ENCODE measurements around the gene CAND1.
"Not testable (repeated sequence)": the region's sequence is repeated elsewhere in the genome, so short reads cannot be mapped to it uniquely, and the experiment has no call there.

The CAND1 gene

DNA sequence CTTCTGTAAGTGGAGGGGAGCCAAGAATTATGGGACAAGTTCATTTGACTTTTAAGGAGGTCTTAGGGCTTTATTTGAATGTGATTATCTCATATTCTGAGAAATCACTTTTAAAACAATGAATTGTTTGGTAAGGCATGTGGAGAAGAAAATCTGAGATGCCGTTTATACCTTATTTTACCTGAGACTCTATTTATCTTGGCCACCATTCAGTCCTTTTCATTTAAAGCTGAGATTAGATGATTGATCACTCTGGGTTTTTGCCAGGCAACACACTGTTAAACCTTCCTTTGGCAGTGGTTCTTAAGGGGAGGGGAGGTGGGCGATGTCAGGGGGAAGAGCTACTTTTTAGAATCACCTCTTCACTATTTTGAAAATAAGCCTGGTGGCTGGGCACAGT, 11.4 kb downstream of the CAND1 start:
- DNase-seq (ENCODE audit: low read depth), result no peak

DNA sequence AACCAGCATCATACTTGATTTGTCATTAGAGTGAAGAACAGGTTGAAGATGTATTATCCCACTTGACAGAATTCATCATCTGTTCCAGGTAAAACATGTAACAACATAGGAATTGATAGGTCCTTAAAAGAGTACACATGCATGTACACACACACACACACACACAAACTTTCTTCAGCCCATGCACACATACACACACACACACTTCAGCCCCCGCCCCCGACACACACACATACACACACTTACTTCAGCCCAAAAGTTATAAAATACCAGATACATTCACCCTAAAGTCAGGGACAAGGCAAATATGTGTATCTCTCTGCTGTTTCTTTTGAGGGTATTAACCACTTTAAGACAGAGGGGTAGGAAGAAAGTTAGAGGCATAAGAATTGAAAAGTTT, 15.4 kb downstream of the CAND1 start:
- no peak for DNase-seq (ENCODE audit: low read depth)

DNA sequence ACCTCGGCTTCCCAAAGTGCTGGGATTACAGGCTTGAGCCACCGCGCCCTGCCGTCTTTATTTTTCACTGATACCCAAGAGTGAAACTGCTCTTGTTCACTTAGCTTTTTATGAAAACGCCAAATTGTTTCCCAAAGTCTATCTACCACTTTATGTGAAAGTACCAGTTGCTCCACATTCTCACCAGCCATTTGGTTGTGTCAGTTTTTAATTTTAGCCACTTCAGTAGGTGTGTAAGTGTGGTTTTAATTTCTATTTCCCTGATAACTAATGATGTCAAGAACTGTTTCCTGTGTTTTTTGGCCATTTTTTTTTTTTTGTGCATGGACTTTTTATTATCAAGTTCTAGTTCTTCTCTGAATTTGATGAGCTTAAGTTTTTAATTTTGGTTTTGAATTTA, 17.1 kb downstream of the CAND1 start:
- DNase-seq (ENCODE audit: low read depth), result no peak

DNA sequence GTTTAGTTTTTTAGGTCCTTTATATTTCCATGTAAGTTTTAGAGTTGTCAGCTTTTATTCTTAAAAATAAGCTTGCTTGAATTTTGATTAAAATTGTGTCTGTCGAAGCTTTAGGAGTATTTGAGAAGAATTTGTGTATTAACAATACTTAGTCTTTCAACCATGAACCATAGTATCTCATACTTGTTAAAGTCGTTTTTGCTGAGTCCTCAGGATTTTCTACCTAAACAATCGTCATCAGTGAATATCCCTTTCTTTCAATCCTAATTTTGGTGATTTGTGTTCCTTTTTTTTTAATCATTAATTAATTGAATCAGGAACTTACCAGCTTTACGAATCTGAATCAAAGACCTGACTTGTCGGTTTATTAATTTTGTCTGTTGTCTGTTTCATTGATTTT, 18.2 kb downstream of the CAND1 start:
- DNase-seq (ENCODE audit: low read depth), result no peak

DNA sequence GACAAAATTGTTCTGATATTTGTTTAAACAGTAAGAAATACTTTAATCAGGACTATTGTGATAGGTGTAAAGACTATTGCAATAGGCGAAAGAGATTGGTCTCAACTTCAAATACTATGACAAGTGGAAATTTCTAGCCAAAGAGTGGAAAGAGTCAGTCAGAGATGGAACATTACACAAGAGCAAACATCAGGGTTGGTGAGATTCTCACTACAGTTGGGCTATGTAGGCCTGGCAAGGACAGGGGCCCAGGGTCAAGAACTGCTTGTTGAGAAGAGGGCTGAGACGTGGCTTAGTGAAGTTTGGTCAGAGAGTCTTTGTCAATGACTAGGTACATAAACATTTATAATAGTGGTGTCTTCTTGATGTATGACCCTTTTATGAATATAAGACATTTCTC, 19.4 kb downstream of the CAND1 start:
- DNase-seq (ENCODE audit: low read depth), result no peak

DNA sequence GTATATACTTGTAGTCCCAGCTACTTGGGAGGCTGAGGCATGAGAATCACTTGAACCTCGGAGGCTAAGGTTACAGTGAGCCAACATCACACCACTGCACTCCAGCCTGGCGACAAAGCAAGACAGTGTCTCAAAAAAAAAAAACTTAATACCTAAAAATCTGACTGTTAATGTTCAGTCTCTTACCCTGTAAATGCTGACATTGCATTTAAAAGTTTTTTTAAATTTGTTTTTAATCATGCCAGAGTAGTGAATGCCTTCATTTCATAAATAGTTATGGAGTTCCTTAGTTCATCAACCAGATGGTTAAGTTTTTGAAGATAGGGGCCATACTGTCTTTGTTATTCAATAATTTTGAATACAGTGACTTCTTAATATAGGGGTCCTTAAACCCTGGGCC, 21.2 kb downstream of the CAND1 start:
- no peak for DNase-seq (ENCODE audit: low read depth)

DNA sequence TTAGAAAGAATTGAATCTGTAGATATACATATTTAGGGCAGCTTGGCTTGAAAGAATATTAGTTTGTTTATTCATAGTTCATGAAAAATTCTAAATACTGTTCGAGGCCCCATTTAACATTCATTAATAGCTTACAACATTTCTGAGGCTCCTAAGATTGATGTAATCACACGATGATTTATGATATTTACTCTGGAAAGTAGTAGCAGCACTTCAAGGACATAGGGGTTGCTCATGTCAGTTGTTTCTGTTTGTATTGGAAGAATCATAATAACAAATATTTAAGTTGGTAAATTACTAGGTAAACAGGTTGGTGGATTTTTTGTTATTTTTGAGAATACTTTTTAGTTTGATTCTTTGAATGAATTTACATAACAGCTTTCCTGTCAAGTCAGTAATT, 30.4 kb downstream of the CAND1 start:
- DNase-seq (ENCODE audit: low read depth), result no peak

DNA sequence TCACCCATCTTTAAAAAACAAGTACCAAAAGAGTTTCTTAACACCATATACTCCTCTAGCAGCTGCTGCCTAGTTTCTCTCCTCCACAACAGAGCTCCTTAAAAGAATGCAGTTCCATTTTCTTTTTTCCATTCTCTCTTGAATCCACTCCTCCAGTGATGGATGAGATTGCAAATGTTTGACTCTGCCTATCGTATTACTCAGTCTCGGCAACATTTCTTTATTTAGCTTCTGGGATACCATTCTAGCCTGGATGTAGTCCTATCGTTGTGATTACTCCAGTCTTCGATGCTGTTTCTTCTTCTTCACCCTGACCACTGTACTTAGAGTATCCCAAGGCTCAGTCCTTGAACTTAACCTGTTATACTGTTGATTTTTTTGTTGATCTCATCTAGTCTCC, 30.8 kb downstream of the CAND1 start:
- no peak for DNase-seq (ENCODE audit: low read depth)

DNA sequence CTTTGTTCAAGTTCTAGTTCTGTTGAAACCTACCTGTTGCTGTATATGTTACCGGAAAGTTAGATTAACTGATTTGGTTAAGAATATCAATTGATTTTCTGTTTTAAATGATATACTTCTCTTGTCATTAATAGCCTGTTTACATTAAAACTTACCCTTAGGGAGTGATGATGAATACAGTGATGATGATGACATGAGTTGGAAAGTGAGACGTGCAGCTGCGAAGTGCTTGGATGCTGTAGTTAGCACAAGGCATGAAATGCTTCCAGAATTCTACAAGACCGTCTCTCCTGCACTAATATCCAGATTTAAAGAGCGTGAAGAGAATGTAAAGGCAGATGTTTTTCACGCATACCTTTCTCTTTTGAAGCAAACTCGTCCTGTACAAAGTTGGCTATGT, 33.0 kb downstream of the CAND1 start:
- DNase-seq (ENCODE audit: low read depth), result no peak

DNA sequence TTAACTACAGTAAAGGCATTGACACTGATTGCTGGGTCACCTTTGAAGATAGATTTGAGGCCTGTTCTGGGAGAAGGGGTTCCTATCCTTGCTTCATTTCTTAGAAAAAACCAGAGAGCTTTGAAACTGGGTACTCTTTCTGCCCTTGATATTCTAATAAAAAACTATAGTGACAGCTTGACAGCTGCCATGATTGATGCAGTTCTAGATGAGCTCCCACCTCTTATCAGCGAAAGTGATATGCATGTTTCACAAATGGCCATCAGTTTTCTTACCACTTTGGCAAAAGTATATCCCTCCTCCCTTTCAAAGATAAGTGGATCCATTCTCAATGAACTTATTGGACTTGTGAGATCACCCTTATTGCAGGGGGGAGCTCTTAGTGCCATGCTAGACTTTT, 36.4 kb downstream of the CAND1 start:
- DNase-seq (ENCODE audit: low read depth), result no peak

DNA sequence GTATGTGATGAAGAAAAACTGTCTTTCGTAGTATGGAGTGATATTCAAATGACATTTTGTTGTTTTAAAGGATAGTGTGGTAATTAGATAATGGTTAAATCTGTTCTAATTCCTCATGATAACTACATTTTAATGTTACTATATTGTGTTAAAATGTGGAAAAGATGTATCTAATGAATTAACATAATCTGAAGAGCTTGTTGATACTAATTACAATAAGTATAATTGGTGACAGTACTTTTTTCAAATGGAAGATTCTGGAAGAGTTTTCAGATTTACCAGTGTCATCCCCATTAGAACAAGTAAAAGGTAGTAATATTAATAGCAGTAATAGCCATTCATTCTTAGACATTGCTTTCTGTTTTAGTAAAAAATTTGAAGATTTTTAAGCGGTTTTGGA, 37.6 kb downstream of the CAND1 start:
- no peak for DNase-seq (ENCODE audit: low read depth)

DNA sequence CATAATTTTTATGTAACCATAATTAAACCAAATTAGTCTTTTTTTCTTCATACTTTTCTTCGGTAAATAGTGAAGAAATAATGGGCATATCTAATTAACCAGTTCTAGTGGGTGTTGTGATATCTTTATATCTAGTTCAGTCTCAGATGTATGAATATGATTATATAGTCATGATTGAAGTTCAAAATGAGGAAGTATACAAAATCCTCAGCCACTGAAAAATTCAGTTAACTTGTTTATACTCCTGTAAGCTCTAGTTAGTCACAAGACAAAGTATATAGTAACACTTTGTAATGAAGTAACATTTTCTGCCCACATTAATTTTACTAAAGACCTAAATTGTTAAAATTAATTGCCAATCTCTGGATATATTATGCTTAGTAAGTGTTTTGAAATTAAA, 46.5 kb downstream of the CAND1 start:
- no peak for DNase-seq (ENCODE audit: low read depth)

DNA sequence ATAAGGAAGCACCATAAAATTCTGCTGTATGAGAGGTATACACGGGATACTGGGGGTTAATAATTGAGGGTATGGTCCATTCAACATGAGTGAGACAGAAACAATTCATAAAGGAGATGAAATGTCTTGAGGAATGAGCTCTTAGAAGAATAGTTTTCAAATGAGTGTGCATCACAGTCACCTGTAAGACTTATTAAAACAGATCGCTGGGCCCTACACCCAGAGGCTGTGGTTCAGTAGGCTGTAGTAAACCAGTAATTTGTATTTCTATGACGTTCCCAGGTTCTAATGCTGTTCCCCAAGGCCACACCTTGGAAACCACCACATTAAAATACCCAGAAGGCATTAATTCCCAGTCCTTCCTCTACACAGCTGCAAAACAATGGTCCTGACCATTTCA, 49.6 kb downstream of the CAND1 start:
- DNase-seq (ENCODE audit: low read depth), result no peak

DNA sequence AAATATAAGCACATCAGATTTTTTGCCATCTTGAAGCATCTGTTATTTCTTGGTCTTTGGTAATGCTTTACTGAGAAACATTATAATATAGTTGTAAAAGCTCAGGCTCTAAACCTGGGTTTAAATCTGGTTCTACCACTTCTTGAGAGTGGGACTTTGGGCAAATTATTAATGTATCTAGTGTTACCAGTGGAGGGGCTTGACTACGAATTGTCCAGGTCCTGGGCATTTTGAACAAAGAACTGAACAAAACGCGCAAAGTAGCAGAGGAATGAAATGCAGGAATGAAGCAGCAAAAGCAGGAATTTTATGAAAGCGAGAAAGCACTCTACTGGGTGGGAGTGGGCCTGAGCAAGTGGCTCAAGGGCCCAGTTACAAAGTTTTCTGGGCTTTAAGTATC, 50.8 kb downstream of the CAND1 start:
- DNase-seq (ENCODE audit: low read depth), result no peak

DNA sequence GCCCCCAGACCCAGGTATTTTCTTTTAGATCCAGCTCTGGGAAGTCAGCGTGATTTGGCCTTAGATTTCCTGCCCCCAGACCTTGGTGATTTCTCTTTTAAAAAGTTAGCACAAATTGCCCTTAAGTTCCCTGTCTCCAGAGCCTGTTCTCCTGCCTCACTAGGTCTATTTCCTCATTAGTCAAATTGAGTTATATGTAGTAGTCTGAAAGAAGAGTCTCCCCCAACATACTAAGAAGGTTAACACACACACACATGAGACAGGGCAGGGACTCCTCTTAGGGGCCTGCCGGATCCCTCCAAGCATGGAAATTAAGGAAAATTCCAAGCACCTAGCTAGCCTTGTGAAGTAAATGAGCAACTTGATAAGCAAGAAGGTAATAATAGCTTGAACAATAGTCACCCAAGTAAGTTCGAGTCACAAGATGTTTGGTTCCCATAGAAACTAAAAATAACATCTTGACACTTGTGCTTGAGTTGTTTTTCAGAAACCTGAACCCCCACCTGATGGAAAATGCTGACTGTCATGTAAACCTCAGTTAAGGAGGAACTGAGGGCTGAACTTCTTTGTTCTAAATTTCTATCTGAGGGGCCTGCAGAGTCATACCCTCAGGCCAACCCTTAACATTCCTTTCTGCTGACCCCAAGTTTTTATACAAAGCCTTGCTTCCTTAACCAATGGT, 51.6 kb downstream of the CAND1 start:
- DNase-seq (ENCODE audit: low read depth), result no peak

DNA sequence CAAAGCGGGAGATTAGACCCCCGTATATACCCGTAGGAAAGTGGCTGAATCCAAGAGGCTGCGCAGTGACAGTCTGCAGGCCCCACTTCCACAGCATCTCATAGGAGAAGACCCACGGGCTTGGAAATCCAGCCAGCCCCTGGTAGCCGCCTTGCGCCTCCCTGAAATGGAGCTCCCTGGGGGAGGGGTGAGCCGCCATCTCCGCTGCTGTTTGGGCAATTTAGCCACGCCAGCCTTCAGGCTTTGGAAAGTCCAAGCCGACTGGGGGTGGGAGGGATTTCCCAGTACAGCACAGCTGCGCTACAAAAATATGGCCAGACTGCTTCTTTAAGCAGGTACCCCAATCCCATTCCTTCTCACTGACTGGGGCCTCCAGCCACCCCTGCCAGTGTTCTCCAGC, 53.4 kb downstream of the CAND1 start:
- no peak for DNase-seq (ENCODE audit: low read depth)

DNA sequence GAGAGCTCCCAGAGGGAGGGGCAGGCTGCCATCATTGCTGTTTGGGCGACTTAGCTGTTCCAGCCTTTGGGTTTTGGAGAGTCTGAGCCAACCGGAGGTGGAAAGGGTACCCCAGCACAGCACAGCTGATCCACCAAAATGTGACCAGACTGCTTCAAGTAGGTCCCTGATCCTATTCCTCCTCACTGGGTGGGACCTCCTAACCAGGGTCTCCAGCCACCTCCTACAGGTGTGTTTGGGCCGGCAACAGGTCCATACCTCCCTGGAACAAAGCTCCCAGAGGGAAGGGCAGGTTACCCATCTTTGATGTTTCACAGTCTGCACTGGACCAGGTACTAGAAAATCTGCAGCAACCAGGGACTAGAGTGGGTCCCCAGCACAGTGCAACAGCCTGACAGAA, 53.8 kb downstream of the CAND1 start:
- no peak for DNase-seq (ENCODE audit: low read depth)

DNA sequence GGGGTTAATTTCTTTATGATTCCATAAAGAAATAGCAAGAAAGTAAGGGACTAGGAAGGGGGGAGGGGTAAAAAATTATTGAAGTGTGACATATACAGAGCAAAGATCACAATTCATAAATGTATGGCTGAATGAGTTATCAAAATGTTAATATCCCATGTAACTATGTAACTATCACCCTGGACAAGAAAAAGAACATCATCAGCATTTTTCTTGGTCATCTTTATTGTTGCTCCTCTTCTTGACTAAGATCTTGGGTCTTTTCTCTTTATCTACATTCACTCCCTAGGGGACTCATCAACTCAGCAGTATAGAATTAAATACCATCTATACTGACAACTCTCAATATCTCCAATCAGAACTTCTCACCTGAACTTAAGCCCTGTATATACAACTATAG, 57.5 kb downstream of the CAND1 start:
- no peak for DNase-seq (ENCODE audit: low read depth)

DNA sequence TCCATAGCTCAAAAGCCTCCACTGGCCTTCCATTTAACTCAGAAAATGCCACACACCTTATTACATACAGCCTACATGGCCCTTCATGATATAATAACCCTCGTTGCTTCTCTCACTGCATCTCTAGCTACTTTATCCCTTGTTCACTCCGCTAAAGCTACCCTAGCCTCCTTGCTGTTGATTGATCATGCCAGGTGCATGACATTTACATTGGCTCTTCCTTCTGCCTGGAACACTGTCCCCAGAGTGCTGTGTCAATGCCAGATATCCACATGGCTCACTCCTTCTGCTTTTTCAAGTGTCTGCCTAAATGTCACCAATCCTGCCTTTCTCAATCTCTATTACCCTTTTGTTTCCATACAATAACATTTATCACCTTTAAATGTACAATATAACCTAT, 58.3 kb downstream of the CAND1 start:
- no peak for DNase-seq (ENCODE audit: low read depth)

DNA sequence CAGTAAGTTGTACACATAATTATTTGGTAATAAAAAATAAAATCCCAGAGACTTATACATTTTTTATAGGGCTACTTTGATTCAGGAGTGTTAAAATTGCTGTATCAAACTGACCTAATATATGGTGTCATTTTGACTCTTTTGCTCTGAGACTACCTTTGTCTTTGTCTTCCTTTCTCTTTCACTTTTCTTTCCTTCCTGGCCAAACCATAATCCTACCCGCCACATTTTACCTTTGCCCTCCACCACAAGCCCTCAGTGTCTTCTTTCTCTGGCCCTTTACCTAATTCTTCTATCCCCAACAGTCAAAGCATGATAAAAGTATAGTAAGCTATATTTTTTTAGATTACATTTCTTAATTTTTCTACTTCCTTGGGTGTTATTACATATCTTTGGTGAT, 62.0 kb downstream of the CAND1 start:
- no peak for DNase-seq (ENCODE audit: low read depth)

DNA sequence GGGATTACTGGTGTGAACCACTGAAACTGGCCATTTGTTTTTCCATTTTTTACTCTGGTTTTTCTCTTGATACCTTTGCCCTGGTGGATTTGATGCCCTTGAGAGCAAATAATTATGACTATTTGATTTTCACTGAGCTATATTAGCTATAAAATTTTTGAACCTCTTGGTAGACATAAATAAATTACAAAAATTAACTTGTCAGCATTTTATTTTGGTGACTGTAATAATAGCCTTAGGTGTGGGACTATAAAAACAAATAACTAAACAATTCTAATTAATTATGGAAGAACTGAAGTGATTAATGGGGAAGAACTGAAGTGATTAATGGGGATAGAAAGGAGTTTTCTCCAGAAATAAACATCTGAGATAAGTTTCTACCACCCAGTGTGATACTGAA, 62.7 kb downstream of the CAND1 start:
- no peak for DNase-seq (ENCODE audit: low read depth)

DNA sequence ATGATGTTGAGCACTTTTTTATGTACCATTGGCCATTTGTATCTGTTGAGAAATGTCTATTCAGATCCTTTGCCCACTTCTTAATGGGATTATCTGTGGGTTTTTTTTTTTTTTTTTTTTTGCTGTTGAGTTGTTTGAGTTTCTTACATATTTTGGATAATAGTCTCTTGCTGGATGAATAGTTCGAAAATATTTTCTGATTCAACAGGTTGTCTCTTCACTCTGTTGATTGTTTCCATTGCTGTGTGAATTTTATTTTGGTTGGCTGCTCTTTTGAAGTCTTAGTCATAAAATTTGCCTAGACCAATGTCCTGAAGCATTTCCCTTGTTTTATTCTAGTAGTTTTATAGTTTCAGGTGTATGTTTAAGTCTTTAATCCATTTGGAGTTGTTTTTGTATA, 64.5 kb downstream of the CAND1 start:
- DNase-seq (ENCODE audit: low read depth), result no peak

DNA sequence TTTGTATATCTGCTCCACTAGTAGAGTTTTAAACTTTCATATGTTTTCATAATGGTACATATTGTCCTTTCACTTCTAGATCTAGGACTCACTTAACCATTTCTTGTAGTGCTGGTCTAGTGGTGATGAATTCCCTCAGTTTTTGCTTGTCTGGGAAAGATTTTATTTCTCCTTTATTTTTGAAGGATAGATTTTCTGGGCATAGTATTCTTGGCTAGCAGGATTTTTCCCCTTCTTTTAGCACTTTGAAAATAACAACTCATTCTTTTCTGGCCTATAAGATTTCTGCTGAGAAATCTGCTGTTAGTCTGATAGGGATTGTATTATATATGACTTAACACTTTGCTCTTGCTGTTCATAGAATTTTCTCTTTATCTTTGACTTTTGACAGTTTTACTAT, 69.3 kb downstream of the CAND1 start:
- no peak for DNase-seq (ENCODE audit: low read depth)

DNA sequence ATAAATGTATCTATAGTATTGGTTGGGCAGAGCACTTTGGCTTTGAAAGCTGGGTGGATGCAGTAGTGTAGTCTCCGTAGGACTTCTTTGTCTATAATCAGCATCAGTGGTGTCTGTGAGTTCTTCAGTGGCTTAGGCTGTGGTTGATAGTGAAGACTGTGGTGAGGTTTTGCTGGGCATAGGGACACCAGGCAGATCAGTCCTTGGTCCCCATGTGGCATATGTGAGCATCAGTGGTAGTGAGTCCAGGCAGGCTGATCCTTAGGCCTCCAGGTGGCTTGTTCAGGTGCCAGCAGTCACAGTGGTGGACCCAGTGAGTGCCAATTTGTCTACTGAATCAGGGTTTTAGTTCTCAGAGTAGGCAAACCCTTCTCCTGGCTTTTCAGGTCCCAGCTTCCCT, 70.4 kb downstream of the CAND1 start:
- no peak for DNase-seq (ENCODE audit: low read depth)

DNA sequence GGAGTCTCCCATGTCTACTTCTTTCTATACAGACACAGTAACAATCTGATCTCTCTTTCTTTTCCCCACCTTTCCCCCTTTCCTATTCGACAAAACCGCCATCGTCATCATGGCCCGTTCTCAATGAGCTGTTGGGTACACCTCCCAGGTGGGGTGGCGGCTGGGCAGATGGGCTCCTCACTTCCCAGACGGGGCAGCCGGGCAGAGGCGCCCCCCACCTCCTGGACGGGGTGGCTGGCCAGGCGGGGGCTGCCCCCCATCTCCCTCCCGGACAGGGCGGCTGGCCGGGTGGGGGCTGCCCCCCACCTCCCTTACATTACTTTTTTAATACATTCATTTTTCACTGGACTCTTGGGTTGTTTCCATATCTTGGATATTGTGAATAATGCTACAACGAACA, 71.9 kb downstream of the CAND1 start:
- not testable (repeated sequence) for DNase-seq (ENCODE audit: low read depth)

Measured in stimulated activated CD8-positive, alpha-beta memory T cell treated with anti-CD3 and anti-CD28 coated beads, Interleukin-7, amount 100 ng/mL, for 24 hours (primary cell).